GM19328 (cell line): Measurements from ENCODE around the gene HDLBP.

Source experiments
- ATAC-seq: cut with Tn5 transposase; IDR thresholded peaks from one replicate; pipeline ENCODE4 v1.9.1; 2021; ENCODE audit warnings: mild to moderate bottlenecking, moderate library complexity; ENCODE audit not compliant: unreplicated experiment

Gene HDLBP

DNA sequence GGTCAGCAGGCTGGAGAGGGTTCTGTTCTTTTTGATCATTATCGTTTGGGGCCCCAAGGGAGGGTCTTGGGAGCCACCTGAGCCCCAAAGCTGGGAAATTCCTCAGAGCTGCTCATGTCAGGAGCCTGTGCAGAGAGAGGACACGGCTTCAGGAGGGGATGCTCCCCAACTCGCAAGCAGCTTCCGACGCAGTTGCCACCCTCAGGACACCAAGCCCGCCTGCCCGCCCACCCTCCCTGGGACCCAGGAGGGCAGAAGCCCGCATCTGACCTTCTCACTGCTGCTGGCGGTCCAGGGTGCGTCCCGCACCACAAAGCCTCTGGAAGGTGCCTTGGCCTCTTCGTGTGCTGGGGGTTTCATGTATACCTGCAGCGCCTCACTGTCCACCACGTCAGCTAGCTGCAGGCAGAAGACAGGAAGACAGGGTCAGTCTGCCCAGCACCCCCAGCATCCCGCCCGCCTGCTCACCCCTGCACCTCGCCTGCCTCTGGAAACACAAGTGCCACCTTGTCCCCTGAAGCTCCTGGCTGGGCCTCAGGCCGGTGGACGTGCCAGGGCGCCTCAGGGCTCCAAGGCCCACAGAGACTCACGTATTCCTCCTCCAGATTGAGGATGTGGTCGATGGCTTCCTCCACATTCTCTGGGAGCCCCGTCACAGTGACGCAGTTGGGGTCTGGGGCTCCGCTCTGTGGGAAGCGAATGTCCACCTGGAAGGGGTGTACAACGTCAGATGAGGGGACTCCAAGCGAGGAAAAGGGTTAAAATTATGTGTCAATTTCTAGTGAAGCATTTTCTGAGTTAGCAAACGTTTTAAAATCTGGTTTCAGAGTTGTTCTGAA is 85.7 kb downstream of the HDLBP start:
- ATAC-seq = no peak

DNA sequence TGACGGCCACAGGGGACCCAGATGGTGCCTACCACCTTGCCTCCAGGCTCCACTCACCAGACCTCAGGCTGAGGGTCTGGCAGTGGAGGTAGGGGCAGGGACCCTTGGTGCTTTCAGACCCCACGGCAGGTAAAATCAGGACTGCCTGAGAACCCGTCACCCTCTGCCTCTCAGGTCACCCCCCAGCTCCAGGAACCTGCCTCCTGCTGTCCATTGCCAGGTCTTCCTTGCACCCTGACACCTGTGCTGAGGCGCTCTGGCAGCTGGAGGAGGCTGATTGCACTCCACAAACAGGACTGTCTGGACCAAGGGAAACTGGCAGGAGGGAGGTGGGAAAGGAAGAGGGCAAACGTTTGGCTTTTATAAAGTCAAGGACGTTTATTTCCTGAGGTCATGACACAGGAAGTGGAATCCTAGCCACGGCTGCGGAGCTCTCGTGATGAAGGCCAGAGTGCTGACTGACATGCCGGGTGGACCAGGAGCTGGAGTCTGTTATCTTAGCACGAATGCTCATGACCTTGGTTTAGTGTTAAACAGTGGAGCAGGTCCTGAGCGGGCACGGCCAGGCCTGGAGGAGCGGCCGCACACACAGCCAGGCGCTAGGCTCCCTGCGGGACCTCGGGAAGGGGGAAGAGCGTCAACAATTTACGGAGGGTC is 86.5 kb downstream of the HDLBP start:
- ATAC-seq = no peak

DNA sequence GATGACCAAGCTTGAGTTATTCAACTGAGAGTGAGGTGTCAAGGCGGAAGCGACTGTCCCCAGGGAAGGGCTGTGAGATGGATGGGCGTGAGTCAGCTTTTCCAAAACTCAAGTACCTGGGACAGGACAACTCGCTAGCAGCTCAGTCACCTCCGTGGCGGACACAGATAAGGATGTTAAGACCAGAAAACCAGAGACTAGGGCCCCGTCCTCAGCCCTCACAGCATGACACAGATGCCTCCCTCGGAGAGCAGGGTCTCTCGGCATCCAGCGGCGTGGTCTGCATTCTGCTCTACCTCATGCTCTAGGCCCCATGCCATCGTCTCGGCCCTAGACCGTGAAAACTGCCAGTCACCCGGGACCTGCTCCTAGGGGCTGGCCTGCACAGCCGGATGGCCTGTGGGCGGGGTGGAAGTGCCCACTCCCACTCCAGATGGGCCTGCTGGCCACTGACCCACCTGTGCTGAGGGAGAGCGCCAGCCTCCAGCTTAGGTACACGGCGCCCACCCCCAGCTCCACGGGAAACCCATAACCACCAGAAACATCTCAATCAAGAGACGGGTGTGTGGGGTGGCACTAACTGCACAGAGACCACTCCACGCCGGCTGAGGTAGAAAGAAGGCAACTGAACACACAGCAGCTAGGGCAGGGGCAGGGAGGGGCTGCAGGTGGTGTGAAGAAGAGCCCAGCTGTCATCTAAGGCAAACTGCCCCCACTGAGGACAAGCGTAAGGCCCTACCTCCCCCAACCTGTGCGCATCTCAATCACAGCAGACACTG is 87.2 kb downstream of the HDLBP start:
- ATAC-seq = no peak

DNA sequence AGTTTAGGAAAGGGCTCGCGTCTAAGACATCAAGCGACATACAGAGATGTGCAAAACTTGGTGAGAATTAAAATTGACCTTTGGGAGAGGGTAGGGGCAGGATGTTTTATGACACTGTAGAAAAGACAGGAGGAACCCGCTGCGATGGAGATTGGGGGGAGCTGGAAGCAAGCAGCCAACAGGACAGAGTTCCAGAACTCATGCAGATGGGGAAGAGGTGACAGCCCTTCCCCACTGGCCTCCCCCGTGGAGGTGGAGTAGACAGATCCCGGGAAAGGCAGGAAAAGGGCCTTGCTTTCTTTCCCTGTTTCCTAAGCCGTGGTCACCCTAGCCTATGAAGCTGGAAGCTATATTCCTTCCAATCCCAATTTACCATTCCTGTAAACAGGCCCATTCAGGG is 87.9 kb downstream of the HDLBP start:
- ATAC-seq = no peak

DNA sequence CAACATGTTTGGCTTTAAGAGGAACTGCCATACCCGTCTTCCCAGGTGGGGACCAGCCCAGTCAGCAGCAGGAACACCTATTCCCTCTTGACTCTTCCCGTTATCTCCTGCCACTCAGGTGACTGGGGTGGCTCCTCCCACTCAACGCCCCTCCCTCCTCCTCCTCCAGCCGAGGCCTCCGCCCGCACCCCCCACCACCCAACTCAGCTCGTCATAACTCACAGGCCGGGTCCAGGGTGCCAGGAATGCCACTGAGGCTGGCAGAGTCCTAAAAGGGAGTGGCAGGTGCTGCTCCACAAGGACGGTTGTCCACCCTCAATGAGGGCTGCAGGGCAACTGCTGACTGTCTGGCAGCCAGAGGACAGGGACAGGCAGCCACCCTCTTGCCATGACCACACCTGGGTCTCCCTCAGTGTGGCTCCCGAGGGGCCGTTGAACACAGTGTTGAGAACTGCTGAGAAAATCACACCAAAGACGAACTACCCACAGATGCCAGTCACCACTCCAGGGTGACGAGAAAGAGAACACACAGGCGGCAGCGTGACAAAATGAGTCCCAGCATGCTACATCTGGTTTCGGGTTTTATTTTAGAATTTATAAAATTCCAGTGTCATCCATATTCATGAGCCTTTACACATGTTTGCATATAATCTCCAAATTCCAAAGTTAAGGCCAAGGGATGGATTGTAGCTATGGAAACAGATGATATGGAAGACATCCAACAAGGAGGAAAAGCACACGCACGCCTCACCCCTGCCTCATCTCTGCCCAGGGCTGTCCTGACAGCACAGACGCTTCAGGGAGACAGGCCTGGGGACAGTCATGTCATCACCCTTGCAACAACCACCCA is 88.5 kb downstream of the HDLBP start:
- ATAC-seq = no peak

DNA sequence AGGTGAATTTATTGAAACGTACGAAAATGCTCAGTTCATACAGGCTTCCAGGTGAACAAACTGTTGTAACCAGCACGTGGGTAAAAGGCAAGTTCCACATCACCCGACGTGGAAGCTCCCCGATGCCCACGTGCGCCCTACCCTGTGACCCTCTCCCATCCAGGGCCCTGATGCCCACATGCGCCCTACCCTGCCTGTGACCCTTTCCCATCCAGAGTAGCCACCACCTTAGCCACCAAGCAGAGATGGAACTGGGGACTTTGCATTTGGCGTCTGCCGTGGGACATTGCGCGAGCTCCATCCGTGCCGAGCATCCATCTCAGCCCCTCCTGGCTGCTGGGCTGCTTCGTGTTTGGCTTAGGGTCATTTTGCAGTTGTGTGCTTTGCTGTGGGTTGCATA is 89.5 kb downstream of the HDLBP start:
- ATAC-seq = no peak

DNA sequence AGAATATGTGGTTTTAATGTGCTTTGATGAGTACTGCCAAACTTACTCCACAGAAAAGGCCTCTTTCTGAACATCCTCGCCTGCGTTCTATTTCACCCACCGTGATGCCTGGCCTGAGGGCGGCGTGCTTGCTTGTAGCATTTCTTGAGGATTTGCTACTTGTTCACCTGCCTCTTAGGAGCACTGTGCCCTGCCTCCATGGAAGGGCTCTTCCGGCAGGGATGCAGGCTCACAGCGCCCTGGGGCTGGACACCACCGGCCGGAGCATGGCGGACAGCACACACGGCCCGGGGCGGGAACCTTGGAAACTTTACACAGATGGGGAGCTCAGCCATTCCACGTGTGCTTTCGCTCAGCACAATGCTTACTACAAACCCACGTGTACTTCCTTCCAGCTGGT is 89.9 kb downstream of the HDLBP start:
- no peak for ATAC-seq

DNA sequence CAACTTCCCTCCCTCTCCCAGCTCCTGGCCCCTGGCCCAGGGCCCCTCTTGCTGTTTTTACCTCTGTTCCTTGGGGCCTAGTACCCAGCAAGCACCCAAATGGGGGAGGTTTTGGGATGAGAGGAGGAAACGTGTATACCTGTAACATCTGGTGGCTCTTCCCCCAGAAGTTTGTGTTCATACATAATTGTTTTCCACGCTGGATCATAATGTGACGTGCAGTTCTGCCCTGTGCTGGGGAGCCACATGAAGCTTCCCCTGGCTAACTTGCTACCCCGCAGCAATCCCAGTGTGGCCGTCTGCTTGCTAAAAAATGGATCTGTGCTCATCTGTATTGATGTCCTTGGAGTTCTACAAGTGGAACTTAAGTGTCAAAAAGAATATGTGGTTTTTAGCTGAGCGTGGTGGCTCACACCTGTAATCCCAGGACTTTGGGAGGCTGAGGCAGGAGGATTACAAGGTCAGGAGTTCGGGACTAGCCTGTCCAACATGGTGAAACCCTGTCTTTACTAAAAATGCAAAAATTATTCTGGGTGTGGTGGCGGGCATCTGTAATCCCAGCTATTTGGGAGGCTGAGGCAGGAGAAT is 90.5 kb downstream of the HDLBP start:
- ATAC-seq = no peak

DNA sequence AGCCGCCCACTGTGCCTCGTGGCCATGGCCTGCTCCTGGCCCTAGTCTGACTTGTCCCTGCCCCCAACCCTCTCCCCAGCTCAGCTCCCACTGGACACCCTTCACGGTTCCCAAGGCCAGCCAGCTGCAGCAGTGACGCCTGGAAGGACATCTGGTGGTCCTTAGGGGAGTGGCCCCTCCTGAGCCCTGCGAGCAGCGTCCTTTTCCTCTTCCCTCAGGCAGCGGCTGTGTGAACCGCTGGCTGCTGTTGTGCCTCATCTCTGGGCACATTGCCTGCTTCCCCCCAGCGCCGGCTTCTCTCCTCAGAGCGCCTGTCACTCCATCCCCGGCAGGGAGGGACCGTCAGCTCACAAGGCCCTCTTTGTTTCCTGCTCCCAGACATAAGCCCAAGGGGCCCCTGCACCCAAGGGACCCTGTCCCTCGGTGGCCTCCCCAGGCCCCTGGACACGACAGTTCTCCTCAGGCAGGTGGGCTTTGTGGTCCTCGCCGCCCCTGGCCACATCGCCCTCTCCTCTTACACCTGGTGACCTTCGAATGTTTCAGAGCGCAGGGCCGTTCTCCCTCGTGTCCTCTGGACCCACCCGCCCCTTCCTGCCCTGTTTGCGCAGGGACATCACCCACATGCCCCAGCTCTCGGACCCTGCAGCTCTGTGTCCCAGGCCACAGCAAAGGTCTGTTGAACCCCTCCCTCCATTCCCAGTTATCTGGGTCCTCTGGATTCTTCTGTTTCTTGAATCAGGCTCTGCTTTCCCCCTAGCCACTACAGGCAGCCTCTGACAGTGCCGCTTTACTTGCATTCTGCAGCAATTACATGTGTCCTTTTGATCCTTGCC is 91.2 kb downstream of the HDLBP start:
- ATAC-seq = no peak

DNA sequence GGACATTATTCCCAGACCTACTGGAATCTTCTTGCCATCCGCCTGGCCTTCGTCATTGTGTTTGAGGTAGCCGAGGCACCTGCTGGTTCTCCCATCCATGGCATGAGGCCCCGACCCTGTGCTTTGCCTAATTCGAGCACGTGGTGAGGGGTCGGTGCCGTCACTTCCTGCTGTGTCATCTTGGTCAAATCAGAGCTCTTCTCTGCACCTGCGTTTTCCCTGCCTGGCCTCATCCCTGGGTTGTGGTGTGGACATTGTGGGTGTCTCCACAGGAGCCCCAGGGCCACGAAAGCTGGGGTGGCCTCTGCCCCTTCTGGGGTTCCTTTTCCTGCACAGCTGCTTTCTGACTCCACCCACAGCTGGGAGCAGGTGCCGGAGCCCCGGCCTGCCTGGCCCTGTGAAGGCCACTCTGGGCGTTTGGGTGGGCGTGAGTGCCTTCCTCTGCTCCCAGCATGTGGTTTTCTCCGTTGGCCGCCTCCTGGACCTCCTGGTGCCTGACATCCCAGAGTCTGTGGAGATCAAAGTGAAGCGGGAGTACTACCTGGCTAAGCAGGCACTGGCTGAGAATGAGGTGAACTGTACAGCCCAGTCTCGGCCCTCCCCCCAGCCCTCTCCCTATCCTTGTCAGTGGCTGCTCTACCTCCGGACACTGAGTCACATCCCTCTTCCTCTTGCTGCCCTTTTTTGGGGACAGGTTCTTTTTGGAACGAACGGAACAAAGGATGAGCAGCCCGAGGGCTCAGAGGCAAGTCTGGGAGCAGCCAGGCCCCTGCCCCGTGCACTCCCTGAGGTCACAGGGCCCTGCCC is 92.1 kb downstream of the HDLBP start:
- no peak for ATAC-seq

DNA sequence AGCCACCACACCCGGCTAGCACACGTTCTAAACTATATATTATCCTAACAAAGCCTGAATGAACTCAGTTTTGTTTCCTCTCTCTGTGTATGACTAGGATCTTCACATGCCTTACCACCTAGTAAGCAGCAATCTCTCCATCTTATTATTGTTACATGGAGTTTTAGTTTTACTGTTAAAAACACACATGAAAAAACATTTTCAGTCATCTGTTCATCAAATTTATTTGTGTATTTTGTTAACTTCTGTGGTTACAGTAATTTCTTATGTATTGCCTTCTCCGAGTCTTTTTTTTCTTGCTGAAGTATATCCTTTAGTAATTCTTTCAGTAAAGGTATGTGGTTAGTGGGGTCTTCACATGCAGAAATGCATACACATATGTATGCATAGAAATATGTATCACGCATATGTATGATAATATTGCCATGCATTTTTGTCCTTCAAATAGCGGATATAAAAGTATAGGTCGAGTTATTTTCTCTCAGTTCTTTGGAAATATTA is 95.6 kb downstream of the HDLBP start:
- no peak for ATAC-seq

DNA sequence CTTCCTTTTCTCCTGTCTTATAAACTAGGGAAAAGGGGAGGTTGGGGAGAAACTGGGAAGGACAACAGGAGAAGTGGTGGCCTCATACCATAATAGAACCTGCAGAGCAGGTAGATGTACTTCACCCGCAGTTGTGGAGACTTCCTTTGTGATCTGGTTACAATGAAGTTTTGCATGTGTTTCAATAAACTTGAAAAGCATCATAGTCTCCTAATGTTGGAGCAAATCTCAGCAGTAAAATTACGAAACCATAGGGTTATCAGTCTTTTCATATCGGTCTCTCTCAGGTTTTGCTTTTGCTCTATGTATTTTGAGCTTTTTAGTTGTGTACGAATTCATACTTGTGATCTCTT is 96.5 kb downstream of the HDLBP start:
- no peak for ATAC-seq

DNA sequence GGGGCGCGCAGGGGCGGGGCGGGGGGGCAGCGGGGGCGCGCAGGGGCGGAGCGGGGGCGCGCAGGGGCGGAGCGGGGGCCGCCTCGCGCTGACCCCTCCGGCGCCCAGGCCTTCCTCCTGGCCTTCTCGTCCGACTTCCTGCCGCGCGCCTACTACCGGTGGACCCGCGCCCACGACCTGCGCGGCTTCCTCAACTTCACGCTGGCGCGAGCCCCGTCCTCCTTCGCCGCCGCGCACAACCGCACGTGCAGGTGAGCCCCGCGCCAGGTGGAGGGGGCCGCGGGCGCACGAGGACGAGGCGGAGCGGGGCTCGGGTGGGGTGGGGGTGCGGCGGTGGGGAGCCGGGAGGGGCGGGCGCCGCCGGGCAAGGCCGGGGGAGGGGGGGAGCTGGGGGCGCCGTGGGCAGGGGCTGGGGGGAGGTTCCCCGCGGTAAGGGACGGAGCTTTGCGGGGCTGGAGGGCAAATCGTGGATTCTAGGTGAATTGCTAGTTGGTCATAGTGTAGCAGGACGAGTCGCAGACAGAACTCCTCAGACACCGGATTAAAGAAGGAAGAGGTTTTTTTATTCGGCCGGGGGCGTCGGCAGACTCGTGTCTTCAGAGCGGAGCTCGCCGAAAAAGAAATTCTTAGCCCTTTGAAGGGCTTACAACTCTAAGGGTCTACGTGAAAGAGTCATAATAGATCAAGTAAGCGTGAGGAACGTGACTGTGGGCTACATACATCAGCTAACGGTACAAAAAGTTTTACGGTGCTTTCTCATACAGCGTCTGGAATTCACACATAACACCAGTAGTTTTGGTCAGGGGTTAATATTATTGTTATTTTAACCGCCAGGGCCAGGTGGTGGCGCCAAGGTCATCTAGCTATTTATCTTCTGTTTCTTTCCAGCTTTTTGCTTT is 97.1 kb downstream of the HDLBP start:
- no peak for ATAC-seq

DNA sequence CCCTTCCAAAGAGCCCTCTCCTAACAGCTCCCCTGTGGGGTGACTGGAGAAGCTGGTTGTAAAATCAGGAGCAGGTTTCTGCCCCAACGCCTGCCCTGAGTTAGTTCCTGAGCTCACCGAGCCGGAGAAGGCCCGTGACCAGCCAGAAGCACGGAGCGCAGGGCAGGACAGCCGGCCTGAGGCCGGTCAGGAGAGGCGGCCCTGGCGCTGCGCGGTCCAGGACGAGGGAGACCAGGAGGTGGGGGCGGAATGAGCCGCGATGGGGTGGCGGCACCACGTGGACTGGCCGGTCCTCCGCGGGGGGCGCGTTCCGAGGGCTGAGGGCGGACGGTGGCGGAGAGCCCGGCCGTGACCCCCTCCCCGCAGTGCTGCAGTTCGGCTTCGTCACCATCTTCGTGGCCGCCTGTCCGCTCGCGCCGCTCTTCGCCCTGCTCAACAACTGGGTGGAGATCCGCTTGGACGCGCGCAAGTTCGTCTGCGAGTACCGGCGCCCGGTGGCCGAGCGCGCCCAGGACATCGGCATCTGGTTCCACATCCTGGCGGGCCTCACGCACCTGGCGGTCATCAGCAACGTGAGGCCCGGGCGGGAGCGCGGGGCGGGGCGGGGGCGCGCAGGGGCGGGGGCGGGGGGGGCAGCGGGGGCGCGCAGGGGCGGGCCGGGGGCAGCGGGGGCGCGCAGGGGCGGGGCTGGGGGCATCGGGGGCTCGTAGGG is 98.0 kb downstream of the HDLBP start:
- no peak for ATAC-seq

DNA sequence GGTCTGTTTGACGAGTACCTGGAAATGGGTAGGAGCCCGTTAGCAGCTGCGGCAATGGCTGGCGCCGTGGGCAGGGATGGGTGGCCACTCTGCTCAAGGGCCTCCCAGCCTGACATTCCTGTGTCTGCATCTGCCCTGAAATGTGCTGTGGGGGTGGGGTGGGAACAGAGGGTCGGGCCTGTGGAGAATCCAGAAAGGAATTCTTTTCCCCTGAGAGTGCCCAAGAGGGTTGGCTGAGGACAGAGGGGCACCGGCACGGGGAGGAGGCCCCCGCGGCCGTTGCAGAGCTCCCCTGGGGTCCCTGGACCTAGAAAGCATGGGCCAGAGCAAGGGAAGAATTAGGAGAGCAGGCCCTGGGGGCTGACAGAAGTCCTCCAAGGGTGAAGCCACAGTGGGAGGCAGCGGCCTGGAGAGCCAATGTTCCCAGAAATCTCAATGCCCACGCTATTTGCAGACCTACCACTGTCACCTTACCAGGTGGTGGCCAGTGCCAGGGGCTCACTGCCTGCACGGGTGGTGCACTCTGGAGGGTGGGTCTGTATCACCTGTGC is 99.2 kb downstream of the HDLBP start:
- no peak for ATAC-seq

DNA sequence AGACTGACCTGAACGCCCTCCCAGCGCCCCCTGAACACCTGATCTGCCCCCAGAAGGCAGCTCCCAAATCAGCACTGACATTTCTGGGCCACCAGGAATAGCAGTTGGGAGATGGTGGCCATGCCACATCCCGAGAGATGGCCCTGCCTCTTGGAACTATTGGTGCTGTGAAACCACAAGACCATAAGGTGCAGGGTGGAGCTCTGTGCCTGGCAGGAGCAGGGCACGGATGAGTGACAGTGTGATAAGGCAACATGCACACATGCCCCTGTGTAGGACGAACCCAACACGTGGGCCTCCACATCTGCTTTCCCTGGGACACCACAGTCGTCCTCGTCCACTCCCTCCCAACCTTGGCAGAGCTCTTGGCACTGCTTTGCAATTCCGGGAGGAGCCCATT is 100.1 kb downstream of the HDLBP start:
- ATAC-seq = no peak

DNA sequence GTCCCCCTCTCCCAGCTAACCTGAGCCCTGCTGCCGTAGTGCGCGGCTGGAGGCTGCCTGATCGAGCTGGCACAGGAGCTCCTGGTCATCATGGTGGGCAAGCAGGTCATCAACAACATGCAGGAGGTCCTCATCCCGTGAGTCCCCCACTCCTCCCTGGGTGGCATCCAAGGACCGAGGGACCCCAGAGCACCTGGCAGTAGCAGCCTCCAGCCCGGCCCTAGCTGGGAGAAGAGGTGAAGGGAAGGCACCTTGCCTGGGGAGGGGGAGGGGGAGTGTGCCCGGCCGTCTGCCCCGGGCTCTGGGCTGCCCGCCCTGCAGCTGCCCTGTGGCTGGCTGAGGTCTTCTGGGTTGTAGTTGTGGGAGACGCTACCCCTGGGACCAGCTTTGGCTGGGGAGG is 100.7 kb downstream of the HDLBP start:
- ATAC-seq = no peak
